ACC112 (cell line): Measurements from ENCODE around the gene PRSS22.
"Not testable (repeated sequence)": the region's sequence is repeated elsewhere in the genome, so short reads cannot be mapped to it uniquely, and the experiment has no call there.

Experiments
- H2AFZ ChIP-seq: fragments of 200-600 bp; sonication (generic); one replicate; pipeline ENCODE4 v1.6.0; 2017; ENCODE audit warnings: antibody characterized with exemption, low read length; ENCODE audit not compliant: unreplicated experiment
- H3K27ac ChIP-seq: fragments of 200-600 bp; sonication (generic); 2 replicates; pipeline ENCODE4 v1.5.1; 2014; ENCODE audit warnings: low read depth, mild to moderate bottlenecking, antibody characterized with exemption, low read length, moderate library complexity
- H3K27me3 ChIP-seq: fragments of 200-600 bp; sonication (generic); 2 replicates; pipeline ENCODE4 v1.6.1; 2014; ENCODE audit warnings: mild to moderate bottlenecking, antibody characterized with exemption, low read length, moderate library complexity, mixed read lengths; ENCODE audit not compliant: insufficient read depth
- H3K36me3 ChIP-seq: fragments of 200-600 bp; sonication (generic); 2 replicates; pipeline ENCODE4 v1.6.1; 2016; ENCODE audit warnings: mild to moderate bottlenecking, antibody characterized with exemption, low read length, moderate library complexity, mixed read lengths; ENCODE audit not compliant: insufficient read depth
- H3K4me1 ChIP-seq: fragments of 200-600 bp; sonication (generic); one replicate; pipeline ENCODE4 v1.6.1; 2016; ENCODE audit warnings: low read length, mixed read lengths; ENCODE audit not compliant: insufficient read depth, unreplicated experiment, control insufficient read depth
- H3K4me3 ChIP-seq: fragments of 200-600 bp; sonication (generic); 2 replicates; pipeline ENCODE4 v1.5.1; 2014; ENCODE audit warnings: mild to moderate bottlenecking, low read depth, low read length
- H3K79me2 ChIP-seq: fragments of 200-600 bp; sonication (generic); one replicate; pipeline ENCODE4 v1.6.0; 2016; ENCODE audit warnings: low read length; ENCODE audit not compliant: control insufficient read depth, unreplicated experiment, insufficient read depth

PRSS22 gene, protein sequence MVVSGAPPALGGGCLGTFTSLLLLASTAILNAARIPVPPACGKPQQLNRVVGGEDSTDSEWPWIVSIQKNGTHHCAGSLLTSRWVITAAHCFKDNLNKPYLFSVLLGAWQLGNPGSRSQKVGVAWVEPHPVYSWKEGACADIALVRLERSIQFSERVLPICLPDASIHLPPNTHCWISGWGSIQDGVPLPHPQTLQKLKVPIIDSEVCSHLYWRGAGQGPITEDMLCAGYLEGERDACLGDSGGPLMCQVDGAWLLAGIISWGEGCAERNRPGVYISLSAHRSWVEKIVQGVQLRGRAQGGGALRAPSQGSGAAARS

GRCh38 chr16:2857451-2858244 is at the start of gene PRSS22:
PRSS22 (minus strand) TSS chr16:2858170; CDS start chr16:2858104, 66 bp downstream.
- Histone ChIP-seq H3K4me1 (no peaks in the 10 kb centered on the region), H3K4me3 (peak within 1 kb of the TSS; percentile 38; the same call in 1 of the 2 replicates), H3K27ac (no peak within 1 kb of the TSS), H2AFZ (peak within 1 kb of the TSS; percentile 29), H3K36me3 (no peaks in the 10 kb centered on the region), H3K79me2 (no peaks in the 10 kb centered on the region), H3K27me3 (peaks cover 7% of the 10 kb centered on the region; the same call in 1 of the 2 replicates)

DNA sequence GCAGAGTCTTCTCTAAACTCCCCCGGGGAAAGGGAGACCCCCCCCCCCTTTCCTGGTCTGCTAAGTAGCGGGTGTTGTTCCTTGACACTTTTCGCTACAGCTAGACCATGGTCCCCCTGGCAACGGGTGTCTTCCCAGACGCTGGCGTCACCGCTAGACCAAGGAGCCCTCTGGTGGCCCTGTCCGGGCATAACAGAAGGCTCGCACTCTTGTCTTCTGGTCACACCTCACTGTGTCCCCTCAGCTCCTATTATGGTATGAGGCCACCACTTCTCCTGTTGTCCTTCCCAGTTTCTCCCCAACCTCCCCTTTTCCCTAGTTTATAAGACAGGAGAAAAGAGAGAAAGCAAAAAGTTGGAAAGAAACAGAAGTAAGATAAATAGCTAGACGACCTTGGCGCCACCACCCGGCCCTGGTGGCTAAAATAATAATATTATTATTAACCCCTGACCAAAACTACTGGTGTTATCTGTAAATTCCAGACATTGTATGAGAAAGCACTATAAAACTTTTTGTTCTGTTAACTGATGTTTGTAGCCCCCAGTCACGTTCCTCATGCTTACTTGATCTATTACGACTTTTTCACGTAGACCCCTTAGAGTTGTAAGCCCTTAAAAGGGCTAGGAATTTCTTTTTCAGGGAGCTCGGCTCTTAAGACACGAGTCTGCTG is 49.2 kb upstream of the PRSS22 start:
- not testable (repeated sequence) for H3K36me3 ChIP-seq, H3K27ac ChIP-seq, H3K4me3 ChIP-seq, H2AFZ ChIP-seq, H3K79me2 ChIP-seq, H3K27me3 ChIP-seq
- H3K4me1 ChIP-seq, result peaks cover 17% of the 10 kb centered on the region

DNA sequence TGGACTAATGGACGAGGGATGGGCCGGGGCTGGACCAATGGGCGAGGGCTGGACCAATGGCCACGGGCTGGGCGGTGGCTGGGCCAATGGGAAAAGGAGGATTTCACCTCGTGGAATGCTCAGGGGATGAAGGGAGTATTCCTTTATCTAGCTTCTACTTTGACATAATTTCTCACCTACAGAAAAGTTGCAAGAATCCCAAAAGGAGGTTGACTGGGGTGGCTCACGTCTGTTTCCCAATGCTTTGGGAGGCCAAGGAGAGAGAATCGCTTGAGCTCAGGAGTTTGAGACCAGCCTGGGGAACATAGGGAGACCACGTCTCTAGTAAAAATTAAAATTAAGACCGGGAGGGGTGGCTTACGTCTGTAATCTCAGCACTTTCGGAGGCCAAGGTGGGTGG is 48.0 kb upstream of the PRSS22 start:
- Histone ChIP-seq H2AFZ (no peak overlapping the region), H3K79me2 (no peaks in the 10 kb centered on the region), H3K36me3 (no peaks in the 10 kb centered on the region), H3K4me1 (peaks cover 13% of the 10 kb centered on the region), H3K27ac (no peak overlapping the region), H3K4me3 (no peak overlapping the region), H3K27me3 (no peaks in the 10 kb centered on the region)

- H3K79me2 ChIP-seq, result no peaks in the 10 kb centered on the region
- H3K27me3 ChIP-seq, result no peaks in the 10 kb centered on the region
- H3K36me3 ChIP-seq, result no peaks in the 10 kb centered on the region
- H2AFZ ChIP-seq, result no peak overlapping the region
- peak overlapping the region; percentile 93 for H3K4me3 ChIP-seq
- H3K4me1 ChIP-seq, result peaks cover 8% of the 10 kb centered on the region
- H3K27ac ChIP-seq, result peak overlapping the region; percentile 45
Observed at GRCh38 chr16:2905241-2905987, 47.4 kb upstream of the PRSS22 start.

DNA sequence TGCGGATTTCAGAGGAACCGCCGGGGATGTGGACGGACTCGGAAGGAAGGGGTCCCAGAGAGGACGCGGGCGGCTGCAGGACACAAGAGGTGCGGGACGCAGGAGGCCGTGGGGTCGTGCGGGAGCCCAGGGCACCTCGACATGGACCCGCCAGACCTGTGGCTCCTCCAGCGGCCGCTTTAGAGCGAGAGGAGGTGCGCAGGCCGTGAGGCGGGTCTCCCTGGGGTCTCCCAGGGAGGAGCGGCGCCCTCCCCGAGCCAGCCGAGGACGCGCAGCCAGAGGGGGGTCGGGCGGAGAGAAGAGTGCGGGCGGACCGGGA is 46.9 kb upstream of the PRSS22 start:
- Histone ChIP-seq H3K27me3 (no peaks in the 10 kb centered on the region), H3K4me1 (peaks cover 5% of the 10 kb centered on the region), H2AFZ (no peak overlapping the region), H3K36me3 (no peaks in the 10 kb centered on the region), H3K4me3 (peak overlapping the region; percentile 93), H3K27ac (peak overlapping the region; percentile 45), H3K79me2 (no peaks in the 10 kb centered on the region)

DNA sequence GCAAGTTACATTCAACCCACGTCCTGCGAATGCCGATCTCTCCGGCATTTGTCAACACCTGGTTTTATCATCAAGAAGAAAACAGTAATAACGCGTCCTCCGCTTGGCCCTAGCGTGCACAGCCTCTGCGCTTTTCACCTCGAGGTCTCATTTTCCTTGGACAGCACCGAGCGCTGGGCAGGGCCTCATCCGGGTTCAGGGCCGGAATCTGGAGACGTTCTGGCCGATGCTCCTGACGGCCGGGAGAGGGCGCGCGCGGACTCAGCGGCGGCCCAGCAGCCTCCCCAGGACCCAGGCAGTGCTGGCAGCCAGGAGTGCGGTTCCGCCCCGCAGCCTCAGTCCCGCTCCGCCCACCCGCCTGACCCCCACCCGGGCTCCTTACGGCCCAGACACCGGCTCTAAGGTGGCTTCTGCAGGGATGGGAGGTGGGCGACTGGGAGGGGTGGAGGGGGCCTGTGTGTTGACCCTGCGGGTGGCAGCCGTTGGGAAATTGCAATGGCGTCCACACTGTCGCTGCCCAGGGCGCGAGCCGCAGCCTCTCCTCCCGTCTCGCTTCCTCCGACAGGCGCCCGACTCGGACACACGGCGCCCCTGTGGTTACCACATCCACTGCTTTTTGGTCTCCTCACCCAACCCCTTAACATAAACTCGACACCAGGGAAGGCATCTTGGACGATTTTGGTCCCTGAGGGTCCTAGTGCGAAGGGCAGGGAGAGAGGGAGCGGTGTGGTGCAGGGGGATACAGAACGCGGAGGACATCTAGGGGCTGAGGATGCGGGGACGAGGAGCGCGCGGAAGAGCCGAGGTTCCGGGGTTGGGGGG is 46.3 kb upstream of the PRSS22 start:
- Histone ChIP-seq H3K27me3 (no peaks in the 10 kb centered on the region), H3K4me3 (peak overlapping the region; percentile 93), H3K27ac (peak overlapping the region; percentile 45), H3K79me2 (no peaks in the 10 kb centered on the region), H2AFZ (peak overlapping the region; percentile 20), H3K36me3 (no peaks in the 10 kb centered on the region), H3K4me1 (peaks cover 5% of the 10 kb centered on the region)

- Histone ChIP-seq H2AFZ (no peak overlapping the region), H3K4me1 (peaks cover 5% of the 10 kb centered on the region), H3K36me3 (no peaks in the 10 kb centered on the region), H3K79me2 (no peaks in the 10 kb centered on the region), H3K27me3 (no peaks in the 10 kb centered on the region), H3K4me3 (no peak overlapping the region), H3K27ac (no peak overlapping the region)
Observed at GRCh38 chr16:2902337-2903130, 44.6 kb upstream of the PRSS22 start.

DNA sequence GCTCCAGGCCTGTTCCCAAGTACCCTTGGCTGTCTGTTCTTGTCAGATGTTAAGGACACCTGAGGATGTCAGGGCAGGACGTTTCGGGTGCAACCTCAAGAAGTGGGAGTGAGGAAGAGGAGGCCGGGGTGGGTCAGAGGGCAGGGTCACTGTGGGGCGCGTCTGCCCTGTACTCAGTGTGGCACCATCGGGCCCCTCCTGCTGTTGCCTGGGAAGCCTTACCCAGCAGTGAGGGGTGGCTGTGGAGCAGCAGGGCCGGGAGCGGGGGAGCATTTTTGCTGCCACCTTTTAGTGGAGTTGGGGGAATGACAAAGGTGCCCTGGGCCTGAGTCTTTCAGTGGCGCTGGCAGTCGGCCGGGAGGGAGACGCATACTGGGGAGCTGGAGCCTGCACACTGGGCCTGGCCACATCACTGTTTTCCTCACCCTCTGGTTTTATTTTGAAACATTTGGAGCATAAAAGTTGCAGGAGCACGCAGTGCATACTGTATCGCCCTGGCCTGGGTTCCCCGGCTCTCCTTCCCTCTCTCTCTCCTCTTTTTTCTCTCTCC is 42.6 kb upstream of the PRSS22 start:
- H3K36me3 ChIP-seq, result no peaks in the 10 kb centered on the region
- H3K27me3 ChIP-seq, result no peaks in the 10 kb centered on the region
- no peak overlapping the region for H3K27ac ChIP-seq
- H3K79me2 ChIP-seq, result no peaks in the 10 kb centered on the region
- no peak overlapping the region for H2AFZ ChIP-seq
- peaks cover 19% of the 10 kb centered on the region for H3K4me1 ChIP-seq
- H3K4me3 ChIP-seq, result no peak overlapping the region

- H3K4me3 ChIP-seq, result no peak overlapping the region
- no peak overlapping the region for H2AFZ ChIP-seq
- peaks cover 2% of the 10 kb centered on the region for H3K79me2 ChIP-seq
- no peaks in the 10 kb centered on the region for H3K36me3 ChIP-seq
- no peak overlapping the region for H3K27ac ChIP-seq
- H3K27me3 ChIP-seq, result no peaks in the 10 kb centered on the region
- peaks cover 21% of the 10 kb centered on the region for H3K4me1 ChIP-seq
Observed at GRCh38 chr16:2899564-2900072, 41.6 kb upstream of the PRSS22 start.
